CD14-positive monocyte (primary cell): ENCODE results near the gene SERP1. TPM values are rescaled to one million over a fixed set of nuclear protein-coding genes. Genes with fewer than 3 reads are reported as not detected.

ENCODE experiments used
- DNase-seq, 3 donors: peaks; one replicate each; pipeline ENCODE4 v3.0.0-alpha.2; 2011 to 2022
- H2AFZ ChIP-seq: 2 replicates; pipeline ENCODE4 v1.6.0; 2012; ENCODE audit warnings: mild to moderate bottlenecking, low read depth, low read length, inconsistent platforms; ENCODE audit not compliant: insufficient read depth, poor library complexity, severe bottlenecking
- H3K27ac ChIP-seq, 2 donors: 1 replicate in 1 of 2; 2 replicates in 1 of 2; pipeline ENCODE4 v1.5.1; 2012 to 2013; ENCODE audit warnings: low read length in 2 of 2, control low read depth in 1 of 2, inconsistent platforms in 1 of 2, low read depth in 1 of 2, mild to moderate bottlenecking in 1 of 2
- H3K27me3 ChIP-seq, 2 donors: one replicate each; pipeline versions ENCODE4 v1.6.0 to v1.6.1; 2011 to 2013; ENCODE audit warnings: low read length in 2 of 2; ENCODE audit not compliant: control insufficient read depth in 2 of 2, insufficient read depth in 2 of 2
- H3K36me3 ChIP-seq, 2 donors: replicated peaks in 1 of 2; 1 replicate in 1 of 2; 2 replicates in 1 of 2; pipeline versions ENCODE4 v1.5.1 to v1.6.1; 2012 to 2013; ENCODE audit warnings: low read length in 2 of 2, control low read depth in 1 of 2, inconsistent platforms in 1 of 2, mild to moderate bottlenecking in 1 of 2; ENCODE audit not compliant: insufficient read depth in 2 of 2, control insufficient read depth in 1 of 2
- H3K4me1 ChIP-seq, 2 donors: 1 replicate in 1 of 2; 2 replicates in 1 of 2; pipeline versions ENCODE4 v1.5.1 to v1.6.1; 2012 to 2013; ENCODE audit warnings: low read length in 2 of 2, control low read depth in 1 of 2, inconsistent platforms in 1 of 2, mild to moderate bottlenecking in 1 of 2, moderate library complexity in 1 of 2; ENCODE audit not compliant: insufficient read depth in 2 of 2, control insufficient read depth in 1 of 2
- H3K4me2 ChIP-seq: replicated peaks from 2 replicates; pipeline ENCODE3; 2012; ENCODE audit warnings: low read length, moderate library complexity, mild to moderate bottlenecking; ENCODE audit not compliant: poor library complexity, severe bottlenecking; ENCODE audit errors: extremely low read depth
- H3K4me3 ChIP-seq, 3 experiments: fragments of 200-600 bp in 1 of 3; sonication (generic) in 1 of 3; replicated peaks in 1 of 3; 1 replicate in 2 of 3; 2 replicates in 1 of 3; pipeline ENCODE4 v1.5.1; 2011 to 2013; ENCODE audit warnings: low read length in 3 of 3, mild to moderate bottlenecking in 3 of 3, control low read depth in 2 of 3, low read depth in 2 of 3, inconsistent platforms in 1 of 3, moderate library complexity in 1 of 3
- H3K79me2 ChIP-seq: 2 replicates; pipeline ENCODE4 v1.6.0; 2012; ENCODE audit warnings: mild to moderate bottlenecking, control low read depth, inconsistent platforms, low read length, moderate library complexity; ENCODE audit not compliant: insufficient read depth
- H3K9ac ChIP-seq: 2 replicates; pipeline ENCODE4 v1.6.0; 2017; ENCODE audit warnings: low read length, mild to moderate bottlenecking; ENCODE audit not compliant: insufficient read depth, poor library complexity, severe bottlenecking
- H3K9me3 ChIP-seq, 2 donors: replicated peaks in 1 of 2; 1 replicate in 1 of 2; 2 replicates in 1 of 2; pipeline versions ENCODE4 v1.5.1 to v1.6.1; 2012 to 2013; ENCODE audit warnings: low read length in 2 of 2, control low read depth in 1 of 2; ENCODE audit not compliant: control insufficient read depth in 1 of 2, insufficient read depth in 1 of 2
- H4K20me1 ChIP-seq: 2 replicates; pipeline ENCODE4 v1.6.0; 2012; ENCODE audit warnings: mild to moderate bottlenecking, low read length, control low read depth, moderate library complexity; ENCODE audit not compliant: insufficient read depth
- H3K27ac Mint-ChIP-seq, 7 donors: one replicate each; pipeline ENCODE4 v1.8.0; 2020; ENCODE audit warnings: mild to moderate bottlenecking in 7 of 7, mixed read lengths in 7 of 7, moderate library complexity in 6 of 7, inconsistent platforms in 2 of 7
- H3K27me3 Mint-ChIP-seq, 3 donors: one replicate each; pipeline ENCODE4 v1.8.0; 2021 to 2022; ENCODE audit warnings: low read depth in 3 of 3, mild to moderate bottlenecking in 3 of 3, mixed read lengths in 3 of 3, moderate library complexity in 3 of 3, inconsistent platforms in 1 of 3
- H3K36me3 Mint-ChIP-seq, 2 donors: one replicate each; pipeline ENCODE4 v1.8.0; 2020; ENCODE audit warnings: mixed read lengths in 2 of 2, inconsistent platforms in 1 of 2, mild to moderate bottlenecking in 1 of 2
- H3K4me1 Mint-ChIP-seq: one replicate; pipeline ENCODE4 v1.8.0; 2020; ENCODE audit warnings: mild to moderate bottlenecking, mixed read lengths
- H3K4me3 Mint-ChIP-seq, 2 donors: one replicate each; pipeline ENCODE4 v1.8.0; 2020; ENCODE audit warnings: mild to moderate bottlenecking in 2 of 2, mixed read lengths in 2 of 2, moderate library complexity in 1 of 2
- H3K9me3 Mint-ChIP-seq, 7 donors: one replicate each; pipeline ENCODE4 v1.8.0; 2020 to 2022; ENCODE audit warnings: mixed read lengths in 7 of 7, mild to moderate bottlenecking in 6 of 7, moderate library complexity in 6 of 7, inconsistent platforms in 2 of 7
- WGBS: methylation state at CpG from one replicate; pipeline ENCODE4 v1.1.5; 2013; ENCODE audit warnings: missing lambda C conversion rate; ENCODE audit not compliant: insufficient coverage; 5-methylcytosine and 5-hydroxymethylcytosine counted together
- intact Hi-C, 2 donors: fragments of 100-400 bp; cut with micrococcal nuclease; formaldehyde crosslinking; loops; one replicate each; pipeline versions ENCODE4 v1.15.0 to v1.15.1; 2023
- polyA plus RNA-seq, 3 donors: library from polyadenylated mRNA; depleted of rRNA in 1 of 3; unstranded in 2 of 3; stranded (reverse) in 1 of 3; fragments of 300-500 nt in 2 of 3; fragments of >200 nt in 1 of 3; fragmentation: Illumina TruSeq in 2 of 3; gene quantifications; 1 replicate in 2 of 3; 2 replicates in 1 of 3; pipeline ENCODE4 v1.2.3, GENCODE V29; 2012 to 2021
- TF ChIP-seq, protein P1 (sequence below): fragments of 200-600 bp; IDR thresholded peaks from one replicate; pipeline ENCODE4 v1.8.0; 2022; ENCODE audit warnings: antibody characterized with exemption, mild to moderate bottlenecking

Gene SERP1
- polyA plus RNA-seq, 3 donors: 178 to 226 (median 220) TPM

GRCh38 chr3:150519026-150519425 is 27.3 kb downstream of the SERP1 start:
- Histone ChIP-seq H3K36me3 (no peaks in the 10 kb centered on the region), H3K4me3 (no peak overlapping the region), H3K4me2 (no peak overlapping the region), H3K27me3 (peaks cover 0 to 2% of the 10 kb centered on the region in 2 donors), H3K9ac (no peak overlapping the region), H3K4me1 (no peaks in the 10 kb centered on the region), H3K27ac (no peak overlapping the region), H3K79me2 (no peaks in the 10 kb centered on the region), H2AFZ (no peak overlapping the region), H4K20me1 (no peaks in the 10 kb centered on the region), H3K9me3 (no peaks in the 10 kb centered on the region)
- H3K9me3 Mint-ChIP-seq: peaks cover 0 to 16% (median 2%) of the 10 kb centered on the region in 7 donors
- no peak for DNase-seq
- H3K4me3 Mint-ChIP-seq: no peak overlapping the region
- WGBS: 100% methylated on average over 1 of the region's 3 CpGs
- H3K27me3 Mint-ChIP-seq: peaks cover 0 to 3% (median 0%) of the 10 kb centered on the region in 3 donors
- no peak overlapping the region for H3K27ac Mint-ChIP-seq
- intact Hi-C loops: no loop called here
- no peaks in the 10 kb centered on the region for H3K4me1 Mint-ChIP-seq
- TF ChIP-seq, protein P1, sequence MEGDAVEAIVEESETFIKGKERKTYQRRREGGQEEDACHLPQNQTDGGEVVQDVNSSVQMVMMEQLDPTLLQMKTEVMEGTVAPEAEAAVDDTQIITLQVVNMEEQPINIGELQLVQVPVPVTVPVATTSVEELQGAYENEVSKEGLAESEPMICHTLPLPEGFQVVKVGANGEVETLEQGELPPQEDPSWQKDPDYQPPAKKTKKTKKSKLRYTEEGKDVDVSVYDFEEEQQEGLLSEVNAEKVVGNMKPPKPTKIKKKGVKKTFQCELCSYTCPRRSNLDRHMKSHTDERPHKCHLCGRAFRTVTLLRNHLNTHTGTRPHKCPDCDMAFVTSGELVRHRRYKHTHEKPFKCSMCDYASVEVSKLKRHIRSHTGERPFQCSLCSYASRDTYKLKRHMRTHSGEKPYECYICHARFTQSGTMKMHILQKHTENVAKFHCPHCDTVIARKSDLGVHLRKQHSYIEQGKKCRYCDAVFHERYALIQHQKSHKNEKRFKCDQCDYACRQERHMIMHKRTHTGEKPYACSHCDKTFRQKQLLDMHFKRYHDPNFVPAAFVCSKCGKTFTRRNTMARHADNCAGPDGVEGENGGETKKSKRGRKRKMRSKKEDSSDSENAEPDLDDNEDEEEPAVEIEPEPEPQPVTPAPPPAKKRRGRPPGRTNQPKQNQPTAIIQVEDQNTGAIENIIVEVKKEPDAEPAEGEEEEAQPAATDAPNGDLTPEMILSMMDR: no peak
- H3K36me3 Mint-ChIP-seq: no peaks in the 10 kb centered on the region

DNA sequence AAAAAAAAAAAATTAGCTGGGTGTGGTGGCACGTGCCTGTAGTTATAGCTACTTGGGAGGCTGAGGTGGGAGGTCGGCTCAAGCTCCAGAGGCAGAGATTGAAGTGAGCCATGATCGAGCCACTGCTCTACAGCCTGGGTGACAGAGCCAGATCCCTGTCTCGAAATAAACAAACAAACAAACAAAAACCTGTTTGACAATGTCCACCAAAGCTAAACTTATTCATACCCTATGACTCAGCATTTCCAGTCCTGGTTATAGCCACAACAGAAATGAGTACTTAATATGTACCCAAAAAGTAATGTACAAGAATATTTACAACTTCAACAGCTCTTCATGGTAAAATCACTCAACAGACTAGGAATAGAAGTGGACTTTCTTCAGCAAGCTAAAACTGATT is 31.1 kb downstream of the SERP1 start:
- no peaks in the 10 kb centered on the region for H3K4me1 Mint-ChIP-seq
- Histone ChIP-seq H3K27me3 (no peaks in the 10 kb centered on the region), H3K9me3 (no peaks in the 10 kb centered on the region), H3K4me2 (no peak overlapping the region), H3K4me3 (no peak overlapping the region), H3K9ac (no peak overlapping the region), H3K4me1 (no peaks in the 10 kb centered on the region), H4K20me1 (no peaks in the 10 kb centered on the region), H3K27ac (no peak overlapping the region), H3K79me2 (no peaks in the 10 kb centered on the region), H3K36me3 (no peaks in the 10 kb centered on the region), H2AFZ (no peak overlapping the region)
- DNase-seq: no peak
- H3K27me3 Mint-ChIP-seq: peaks cover 0 to 1% (median 0%) of the 10 kb centered on the region in 3 donors
- H3K4me3 Mint-ChIP-seq: no peak overlapping the region
- no peak overlapping the region for H3K27ac Mint-ChIP-seq
- TF ChIP-seq, protein P1: no peak
- intact Hi-C loops: no loop called here
- H3K9me3 Mint-ChIP-seq: peaks cover 0 to 15% (median 2%) of the 10 kb centered on the region in 7 donors
- no peaks in the 10 kb centered on the region for H3K36me3 Mint-ChIP-seq
- 100% methylated on average over 2 of the region's 4 CpGs for WGBS
